Activated CD8-positive, alpha-beta memory T cell treated with anti-CD3 and anti-CD28 coated beads, Interleukin-2, amount 50 U/mL, for 24 hours (primary cell): Measurements from ENCODE around the gene NECAB2.

ENCODE experiments used
- DNase-seq: peaks from one replicate; pipeline ENCODE4 v3.0.0-alpha.2; 2020; ENCODE audit errors: extremely low read depth

Gene NECAB2

GRCh38 chr16:83967091-83967490 is 953 bp upstream of the NECAB2 start:
- DNase-seq, result no peak

DNA sequence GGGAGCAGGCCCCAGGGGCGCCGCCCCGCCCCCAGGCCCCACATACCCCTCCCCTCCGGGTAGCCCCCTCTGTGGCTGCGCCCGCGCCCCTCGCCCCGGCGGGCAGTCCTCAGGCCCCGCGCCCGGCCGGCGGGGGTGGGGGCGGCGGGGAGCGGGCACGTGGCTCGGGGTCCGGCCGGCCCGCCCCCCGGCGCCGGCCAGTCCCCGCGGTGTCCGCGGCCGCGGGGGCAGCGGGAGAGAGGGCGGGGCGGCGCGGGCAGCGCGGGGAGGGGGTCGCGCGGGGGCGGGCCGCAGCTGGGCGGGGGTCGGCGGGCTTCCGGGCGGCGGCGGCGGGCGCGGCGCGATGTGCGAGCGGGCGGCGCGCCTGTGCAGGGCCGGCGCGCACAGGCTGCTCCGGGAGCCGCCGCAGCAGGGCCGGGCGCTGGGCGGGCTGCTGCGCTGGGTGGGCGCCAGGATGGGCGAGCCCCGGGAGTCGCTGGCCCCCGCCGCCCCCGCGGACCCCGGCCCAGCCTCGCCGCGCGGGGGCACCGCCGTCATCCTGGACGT is 335 bp downstream of the NECAB2 start:
- no peak for DNase-seq

- DNase-seq, result no peak
These were observed 1.0 kb downstream of the NECAB2 start for GRCh38 chr16:83968891-83969649.

DNA sequence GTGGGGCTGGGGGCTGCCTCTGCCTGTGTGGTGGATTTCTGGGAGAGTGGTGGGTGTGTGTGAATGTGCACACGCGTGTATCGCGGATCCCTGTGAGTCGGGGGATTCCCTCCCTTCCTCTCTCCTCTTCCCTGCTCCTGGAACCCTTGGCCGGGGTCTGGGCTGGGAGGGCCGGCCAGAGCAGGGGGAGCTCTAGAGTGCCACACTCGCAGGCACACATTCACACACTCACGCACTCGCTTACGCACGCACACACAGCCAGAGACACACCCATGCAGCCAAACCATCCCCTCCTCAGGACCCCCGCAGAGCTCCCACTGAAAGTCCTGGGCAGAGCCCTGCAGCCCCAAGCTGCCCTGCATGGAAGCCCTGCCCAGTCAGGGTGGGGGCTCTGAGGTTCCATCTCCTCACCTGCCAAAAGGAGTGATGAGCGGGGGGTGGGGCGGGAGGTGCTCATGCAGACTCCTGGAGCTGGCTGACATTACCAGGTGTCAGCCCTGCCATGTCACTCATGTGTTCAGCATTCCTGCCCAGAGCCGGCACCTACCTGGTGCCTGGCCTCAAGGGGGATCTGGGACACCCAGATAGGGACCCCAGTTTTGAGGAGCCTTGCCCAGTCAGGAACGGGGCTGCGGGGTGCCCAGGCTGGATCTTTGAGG is 1.9 kb downstream of the NECAB2 start:
- no peak for DNase-seq

GRCh38 chr16:83970430-83970815 is 2.4 kb downstream of the NECAB2 start:
- no peak for DNase-seq

DNA sequence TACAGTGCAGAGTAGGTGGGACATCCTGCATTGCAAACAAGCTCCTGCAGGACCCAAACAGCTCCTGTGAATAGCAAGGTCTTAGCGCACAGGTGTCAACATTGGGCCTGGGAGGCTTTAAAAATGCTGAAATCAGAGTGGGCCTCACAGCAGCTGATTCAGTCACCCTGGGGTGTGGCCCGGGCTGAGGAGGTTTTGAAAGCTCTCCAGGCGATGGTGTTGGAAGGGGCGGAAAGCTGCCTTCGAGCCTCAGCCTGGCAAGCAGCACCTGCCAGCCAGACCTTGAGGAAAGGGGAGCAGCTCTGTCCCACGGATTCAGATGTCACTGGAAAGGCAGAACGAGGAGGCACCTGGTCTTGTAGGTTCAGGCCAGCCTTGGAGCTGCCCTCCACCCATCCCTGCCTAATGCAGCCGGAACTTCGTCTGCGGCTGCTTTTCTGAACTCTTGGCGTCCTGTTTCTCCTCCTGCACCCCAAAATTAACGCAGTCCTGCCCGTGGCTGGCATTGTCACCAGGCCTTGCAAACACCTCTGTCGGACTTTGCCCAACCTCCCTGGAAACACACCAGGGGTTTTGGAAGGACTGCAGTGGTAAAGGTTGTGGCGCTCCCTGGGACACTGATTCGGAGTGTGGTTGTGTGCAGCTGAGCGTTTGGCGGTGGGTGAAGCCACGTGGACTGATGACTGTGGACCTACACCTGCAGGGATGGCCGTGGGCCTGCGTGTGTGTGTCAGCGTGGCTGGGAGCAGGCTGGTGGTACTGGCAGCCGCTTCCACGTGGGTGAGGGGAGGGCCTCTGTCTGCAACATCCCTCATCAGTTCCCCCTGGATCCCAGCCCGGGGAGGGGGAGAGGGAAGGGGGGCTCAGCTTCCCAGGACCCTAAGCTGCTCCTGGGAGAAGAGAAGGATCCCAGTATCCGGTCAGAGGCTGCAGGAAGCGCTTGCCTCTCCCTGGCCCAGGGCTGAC is 3.4 kb downstream of the NECAB2 start:
- DNase-seq, result no peak

DNA sequence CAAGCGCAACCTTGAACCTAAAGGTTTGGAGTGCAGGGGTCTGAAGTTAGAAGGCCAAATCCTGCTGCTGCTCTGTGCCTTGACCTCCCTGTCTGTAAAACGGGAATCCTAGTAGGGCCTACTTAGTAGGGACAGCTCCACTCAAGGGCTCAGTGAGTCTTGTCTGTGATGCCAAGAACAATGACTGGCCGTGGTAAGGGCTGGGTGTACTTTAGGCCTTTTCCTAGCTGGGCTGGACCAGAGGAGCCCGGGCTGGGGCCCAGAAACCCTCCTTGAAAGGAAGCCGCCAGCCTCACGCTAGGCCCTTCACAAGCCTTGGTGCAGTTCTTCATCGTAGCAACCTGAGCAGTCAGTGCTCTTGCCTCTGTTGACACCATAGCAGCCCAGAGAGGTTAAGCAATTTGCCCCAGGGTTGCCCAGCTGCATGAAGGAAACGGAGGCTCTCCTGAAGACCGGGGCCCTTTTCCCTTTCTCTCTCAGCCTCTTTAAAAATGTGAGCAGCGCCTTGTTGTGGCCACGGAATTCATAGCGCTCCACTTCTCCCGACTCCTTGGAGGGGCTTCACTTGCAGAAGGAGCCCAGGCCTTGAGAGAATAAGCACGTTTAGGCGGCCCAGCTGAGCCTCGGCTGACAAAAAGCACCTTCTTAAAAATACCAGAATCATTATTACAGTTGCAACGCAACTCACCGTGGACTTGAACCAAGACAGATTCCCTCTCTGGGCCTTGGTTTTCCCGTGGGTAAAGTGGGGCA is 4.4 kb downstream of the NECAB2 start:
- DNase-seq, result no peak

DNA sequence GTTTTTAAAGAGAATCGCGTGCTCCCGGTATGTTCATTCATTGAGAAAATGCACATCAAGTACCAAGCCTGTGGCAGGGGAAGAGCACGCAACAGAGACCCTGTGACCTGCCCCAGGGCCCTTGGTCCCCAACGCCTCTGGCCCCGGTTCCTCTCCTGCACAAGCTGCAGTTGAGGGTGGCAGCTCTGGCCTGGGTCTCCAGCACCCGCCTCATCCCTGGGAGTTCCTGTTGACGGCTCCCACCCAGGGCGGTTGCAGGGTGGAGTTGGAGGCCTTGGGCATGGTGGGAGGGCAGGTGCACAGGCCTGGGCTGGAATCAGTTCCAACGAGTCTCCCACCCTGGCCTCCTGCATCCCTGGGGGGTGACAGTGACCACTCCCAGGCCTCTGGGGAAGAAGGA is 5.0 kb downstream of the NECAB2 start:
- no peak for DNase-seq

DNA sequence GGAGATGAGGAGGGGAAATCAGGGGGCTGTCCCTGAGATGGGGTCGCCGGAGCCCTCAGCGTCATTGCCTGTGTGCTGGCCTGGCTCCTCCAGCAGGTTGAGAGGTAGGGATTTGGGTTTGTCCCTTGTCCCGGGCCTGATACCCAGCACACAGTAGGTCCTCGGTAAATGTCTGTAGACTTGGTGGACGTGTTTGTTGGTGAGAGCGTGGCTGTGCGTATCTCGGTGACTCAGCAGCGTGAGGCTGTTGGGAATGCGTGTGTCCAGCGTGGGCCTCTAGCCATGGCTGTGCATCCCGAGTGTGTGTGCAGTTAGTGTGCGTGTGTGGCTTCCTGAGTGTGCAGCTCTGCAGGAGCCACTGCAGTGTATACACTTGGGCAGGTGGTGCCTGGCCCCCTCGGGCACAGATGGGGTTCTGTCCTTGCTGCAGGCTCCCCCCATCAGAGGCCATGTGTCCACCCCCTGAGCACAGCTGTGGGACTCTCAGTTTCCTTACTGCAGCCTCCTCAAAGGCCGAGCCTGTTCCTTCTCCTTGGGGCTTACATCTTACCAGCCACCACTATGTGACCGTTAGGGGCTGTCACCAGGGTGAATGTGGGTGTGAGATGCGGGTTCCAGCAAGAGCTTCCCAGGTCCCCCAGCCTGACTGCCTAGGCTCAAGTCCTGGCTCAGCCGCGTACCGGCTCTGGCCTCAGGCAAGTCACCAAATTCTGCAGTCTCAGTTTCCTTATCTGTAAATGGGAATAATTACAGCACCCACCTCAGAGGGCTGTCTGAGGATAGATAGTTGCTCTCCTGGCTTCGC is 5.7 kb downstream of the NECAB2 start:
- no peak for DNase-seq

DNA sequence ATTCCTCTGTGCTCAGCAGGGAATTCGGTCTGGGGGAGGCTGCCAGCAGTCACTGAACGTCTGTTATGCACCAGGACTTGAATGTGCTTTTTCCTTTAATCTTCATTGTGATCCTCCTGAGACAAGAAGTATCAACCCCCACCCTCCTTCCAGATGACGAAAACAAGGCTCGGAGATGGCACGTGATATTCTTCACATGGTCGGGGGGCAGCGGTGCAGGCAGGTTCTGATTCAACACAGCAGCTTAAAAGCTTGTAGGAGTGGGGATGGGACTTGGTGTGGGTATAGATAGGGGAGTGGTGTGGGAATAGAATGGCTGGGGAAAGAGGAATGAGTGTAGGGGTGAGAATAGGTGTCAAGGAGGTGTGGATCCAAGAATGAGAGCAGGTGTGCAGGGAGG is 6.4 kb downstream of the NECAB2 start:
- DNase-seq, result no peak

DNA sequence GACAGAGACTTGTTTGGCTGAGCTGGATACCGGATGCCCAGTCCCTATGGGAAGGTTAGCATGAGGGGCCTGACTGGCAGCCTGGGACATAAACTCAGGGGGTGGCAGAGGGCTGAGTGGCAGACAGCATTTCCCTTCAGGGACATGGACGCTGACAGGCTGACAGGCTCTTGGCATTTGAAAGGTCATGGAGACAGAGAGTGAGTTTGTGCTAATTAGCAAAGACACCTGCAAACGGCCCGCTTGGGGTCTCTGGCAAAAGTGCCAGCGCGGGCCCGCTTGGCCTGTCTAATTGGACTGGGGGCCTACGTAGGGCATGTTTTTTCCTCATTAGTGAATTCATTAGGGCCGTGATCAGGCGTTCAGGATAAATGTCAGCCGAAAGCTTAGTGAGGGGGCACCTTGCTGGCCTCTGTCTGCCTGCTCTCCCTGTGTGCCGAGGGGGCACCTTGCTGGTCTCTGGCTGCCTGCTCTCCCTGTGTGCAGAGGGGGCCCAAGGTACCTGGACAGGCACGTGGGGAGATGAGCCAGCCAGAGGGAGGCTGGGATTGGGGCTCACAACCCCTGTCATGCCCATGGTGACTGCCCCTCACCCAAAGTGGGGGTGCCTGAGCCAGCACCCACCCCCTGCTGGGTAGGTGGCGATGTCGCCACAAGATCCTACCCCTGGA is 7.7 kb downstream of the NECAB2 start:
- no peak for DNase-seq

GRCh38 chr16:83977056-83977815 is 9.2 kb downstream of the NECAB2 start:
- no peak for DNase-seq

GRCh38 chr16:83978401-83978904 is 10.4 kb downstream of the NECAB2 start:
- no peak for DNase-seq

DNA sequence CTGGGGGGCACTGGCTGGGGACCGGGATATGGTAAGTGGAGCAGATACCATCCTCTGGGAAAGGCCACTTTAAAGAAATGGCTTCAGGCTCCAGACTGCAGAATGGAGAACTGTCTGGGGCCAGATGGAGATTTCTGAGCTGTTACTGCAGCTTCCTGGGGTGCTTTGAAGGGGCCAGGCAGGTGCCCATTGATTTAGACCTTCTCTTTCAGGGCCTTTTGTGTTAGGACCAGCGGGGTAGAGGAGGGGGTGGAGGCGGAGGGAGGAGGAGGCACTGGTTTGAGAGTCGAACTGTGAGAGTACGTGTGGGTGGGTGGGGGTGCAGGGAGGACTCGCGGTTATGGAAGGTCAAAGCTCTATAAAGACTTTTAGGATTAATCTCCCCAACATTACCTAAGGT is 11.4 kb downstream of the NECAB2 start:
- DNase-seq, result no peak

DNA sequence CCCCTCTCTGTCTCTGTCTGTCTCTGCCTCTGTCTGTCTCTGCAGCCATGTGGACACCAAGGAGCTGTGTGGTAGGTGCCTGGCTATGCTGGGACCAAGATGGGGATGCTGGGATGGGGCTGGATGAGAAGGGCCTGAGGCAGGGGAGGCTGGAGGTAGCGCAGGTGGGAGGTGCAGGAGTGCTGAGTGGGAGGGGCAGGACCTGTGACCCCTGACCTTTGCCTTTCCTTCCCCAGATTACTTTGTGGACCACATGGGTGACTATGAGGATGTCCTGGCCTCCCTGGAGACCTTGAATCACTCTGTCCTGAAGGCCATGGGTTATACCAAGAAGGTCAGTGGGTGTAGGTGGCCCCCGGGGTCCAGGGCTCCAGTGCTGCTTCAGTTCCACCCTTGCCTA is 12.8 kb downstream of the NECAB2 start:
- DNase-seq, result no peak

GRCh38 chr16:83981799-83982198 is 13.8 kb downstream of the NECAB2 start:
- DNase-seq, result no peak

- no peak for DNase-seq
These were observed 15.4 kb downstream of the NECAB2 start for GRCh38 chr16:83983491-83983890.

- DNase-seq, result no peak
These were observed 21.3 kb downstream of the NECAB2 start for GRCh38 chr16:83989300-83989699.

DNA sequence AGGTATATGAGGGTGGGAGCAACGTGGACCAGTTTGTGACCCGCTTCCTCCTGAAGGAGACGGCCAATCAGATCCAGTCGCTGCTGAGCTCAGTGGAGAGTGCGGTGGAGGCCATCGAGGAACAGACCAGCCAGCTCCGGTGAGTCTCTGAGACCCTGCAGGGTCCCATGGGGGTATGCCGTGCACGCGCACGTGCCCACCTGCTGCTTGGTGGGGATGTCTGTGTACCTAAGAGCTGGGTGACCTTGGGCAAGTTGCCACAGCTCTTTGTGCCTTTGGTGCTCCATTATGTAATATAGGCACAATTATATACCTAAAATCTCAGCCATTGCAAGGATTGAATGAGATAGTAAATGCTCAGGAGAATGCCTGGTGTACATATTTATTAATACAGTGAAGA is 22.4 kb downstream of the NECAB2 start:
- no peak for DNase-seq
